K562 (cell line): ENCODE measurements around the gene MKNK2. TPM values are rescaled to one million over a fixed set of nuclear protein-coding genes. Genes with fewer than 3 reads are reported as not detected.
A peak's percentile ranks its signal among the peaks of the same experiment; 100 is the strongest.

Source experiments
- FOSL1 ChIP-seq: fragments of 200-800 bp; sonication (Bioruptor generic); conservative IDR thresholded peaks from 2 replicates; pipeline ENCODE4 v1.6.1; 2016; ENCODE audit warnings: missing genetic modification characterization, missing compliant biosample characterization
- FOXA1 ChIP-seq: fragments of 450-650 bp; IDR thresholded peaks from 2 replicates; pipeline ENCODE4 v1.6.1; 2016; ENCODE audit warnings: mild to moderate bottlenecking, borderline replicate concordance
- FOXK2 ChIP-seq, 2 experiments: fragments of 450-650 bp; IDR thresholded peaks in 1 of 2; conservative IDR thresholded peaks in 1 of 2; 2 replicates each; pipeline ENCODE4 v1.6.1; 2016; ENCODE audit warnings: low read depth in 2 of 2, mild to moderate bottlenecking in 1 of 2
- GTF2A2 ChIP-seq: IDR thresholded peaks from 2 replicates; pipeline ENCODE4 v1.6.1; 2016; ENCODE audit warnings: mild to moderate bottlenecking, missing genetic modification characterization, missing compliant biosample characterization
- HNRNPUL1 ChIP-seq: fragments of 200-400 bp; formaldehyde crosslinking; IDR thresholded peaks from 2 replicates; pipeline ENCODE4 v1.6.1; 2017; ENCODE audit warnings: low read length
- HOXB6 ChIP-seq: fragments of 250-450 bp; sonication (Bioruptor Pico); IDR thresholded peaks from 2 replicates; pipeline ENCODE4 v1.5.1; 2022; ENCODE audit warnings: mild to moderate bottlenecking, borderline replicate concordance
- MCM5 ChIP-seq: fragments of 450-650 bp; IDR thresholded peaks from 2 replicates; pipeline ENCODE4 v1.6.1; 2016; ENCODE audit warnings: low read depth
- PHF8 ChIP-seq: fragments of 200-600 bp; sonication (generic); IDR thresholded peaks from 2 replicates; pipeline ENCODE4 v1.6.1; 2012; ENCODE audit warnings: mixed run types, mild to moderate bottlenecking, inconsistent platforms, low read length, moderate library complexity, borderline replicate concordance
- POLR2AphosphoS5 ChIP-seq: IDR thresholded peaks from 2 replicates; pipeline ENCODE4 v1.6.1; 2011; ENCODE audit warnings: mild to moderate bottlenecking, low read depth, low read length, moderate library complexity; ENCODE audit not compliant: control insufficient read depth, insufficient read depth
- RBM39 ChIP-seq: fragments of 200-400 bp; formaldehyde crosslinking; optimal IDR thresholded peaks from 2 replicates; pipeline ENCODE3; 2018; ENCODE audit warnings: low read depth, low read length
- RNF2 ChIP-seq: sonication (generic); IDR thresholded peaks from 2 replicates; pipeline ENCODE4 v1.6.1; 2016
- SRSF1 ChIP-seq: fragments of 200-400 bp; formaldehyde crosslinking; IDR thresholded peaks from 2 replicates; pipeline ENCODE4 v1.6.1; 2017; ENCODE audit warnings: mild to moderate bottlenecking, low read depth, low read length, moderate library complexity
- TEAD1 ChIP-seq, 2 experiments: fragments of 450-650 bp in 1 of 2; sonication (generic) in 1 of 2; formaldehyde crosslinking; IDR thresholded peaks; 2 replicates each; pipeline versions ENCODE4 v1.4.0 to v1.8.0; 2020 to 2022; ENCODE audit warnings: mild to moderate bottlenecking in 2 of 2, missing genetic modification reagents in 1 of 2
- ZBTB8A ChIP-seq: fragments of 450-650 bp; IDR thresholded peaks from 2 replicates; pipeline ENCODE4 v1.6.1; 2018; ENCODE audit warnings: mild to moderate bottlenecking, moderate library complexity; ENCODE audit not compliant: partially characterized antibody
- ZNF143 ChIP-seq: sonication (generic); formaldehyde crosslinking; IDR thresholded peaks from 2 replicates; pipeline ENCODE4 v1.9.0; 2022; ENCODE audit warnings: mild to moderate bottlenecking, missing genetic modification reagents
- ZNF174 ChIP-seq: fragments of 250-450 bp; sonication (Bioruptor Pico); IDR thresholded peaks from 2 replicates; pipeline ENCODE4 v1.4.0; 2020; ENCODE audit warnings: mild to moderate bottlenecking
- ZNF41 ChIP-seq: fragments of 250-450 bp; sonication (Bioruptor Pico); conservative IDR thresholded peaks from 2 replicates; pipeline ENCODE4 v1.4.0; 2020; ENCODE audit warnings: mild to moderate bottlenecking
- polyA plus RNA-seq, 8 experiments: library from polyadenylated mRNA; depleted of rRNA in 4 of 8; stranded (reverse) in 5 of 8; unstranded in 3 of 8; fragments of >200 nt; fragmentation: Nextera tagmentation in 2 of 8; fragmentation: Illumina TruSeq in 1 of 8; extraction: Ambion mirVana in 2 of 8; extraction: Trizol in 1 of 8; gene quantifications; 2 replicates each; pipeline versions ENCODE4 v1.2.1 to v1.2.3, GENCODE V29; 2011 to 2014; ENCODE audit warnings: inconsistent platforms in 1 of 8, missing spikeins in 1 of 8
- total RNA-seq, 7 experiments: library from RNA; depleted of rRNA in 6 of 7; stranded (reverse); fragments of >200 nt in 6 of 7; fragmentation: Illumina TruSeq in 2 of 7; extraction: Trizol in 2 of 7; gene quantifications; 2 replicates each; pipeline versions ENCODE4 v1.2.1 to v1.2.3, GENCODE V29; 2011 to 2021; ENCODE audit warnings: low replicate concordance in 1 of 7
- TF ChIP-seq, protein P1 (sequence below): fragments of 250-450 bp; sonication (Bioruptor Pico); IDR thresholded peaks from 2 replicates; pipeline ENCODE4 v1.4.0; 2020; ENCODE audit warnings: borderline replicate concordance
- TF ChIP-seq, protein P2 (sequence below), 2 experiments: fragments of 450-650 bp; formaldehyde crosslinking in 1 of 2; IDR thresholded peaks; 2 replicates each; pipeline versions ENCODE4 v1.4.0 to v1.6.1; 2014 to 2020; ENCODE audit warnings: mild to moderate bottlenecking in 2 of 2, borderline replicate concordance in 1 of 2, low read depth in 1 of 2

Gene MKNK2
- total and polyA plus RNA-seq, 9 of the 15 experiments (the other 6 are each of a cell fraction or from before 2014, with no cell fraction given) = 5.1 to 191 (median 51.9) TPM

DNA sequence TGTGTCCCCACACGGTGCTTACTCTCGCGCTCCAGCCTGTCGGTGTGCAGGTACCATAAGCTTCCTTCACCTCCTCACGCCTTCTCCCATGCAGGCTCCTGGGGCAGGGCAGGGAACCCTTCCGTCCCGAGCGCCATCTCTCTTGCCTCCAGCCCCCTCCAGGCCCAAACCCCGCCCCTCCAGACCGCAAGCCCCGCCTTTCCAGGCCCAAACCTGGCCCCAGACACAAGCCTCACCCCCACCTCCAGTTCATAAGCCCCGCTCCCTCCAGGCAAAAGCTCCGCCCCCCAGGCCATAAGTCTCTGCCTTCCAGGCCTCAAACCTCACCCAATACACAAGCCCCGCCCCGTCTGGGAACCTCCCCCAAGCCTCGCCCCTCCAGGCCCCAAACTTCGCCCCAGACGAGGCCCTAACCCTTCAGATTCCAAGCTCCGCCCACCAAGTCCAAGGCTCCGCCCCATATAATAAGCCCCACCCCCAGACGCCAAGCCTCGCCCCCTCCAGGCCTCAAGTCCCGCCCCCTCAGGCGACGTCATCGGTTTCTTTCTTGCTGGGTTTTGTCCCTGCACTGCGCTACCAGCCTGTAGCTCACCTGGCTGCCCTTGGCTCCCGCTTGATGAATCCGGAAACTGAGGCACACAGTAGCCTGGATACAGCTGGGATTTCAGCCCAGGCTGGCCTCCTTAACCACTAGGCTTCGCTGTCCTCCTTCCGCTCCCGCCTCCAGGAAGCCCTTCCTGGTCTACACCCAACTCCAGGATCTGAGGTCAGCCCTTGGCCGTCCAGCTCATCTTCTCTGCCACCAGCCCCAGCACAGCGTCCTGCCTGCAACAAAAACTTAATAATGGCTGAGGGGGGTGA lies 16.1 kb downstream of the MKNK2 start (continued):
- TF ChIP-seq FOXK2 (conservative IDR thresholded peaks at IDR 0.05 in 1 of 2, IDR thresholded peaks at IDR 0.05 in 1 of 2; ENCODE audit: low read depth in 2 of 2) (peak; percentile 32 to 59; a peak in 2 of 4 replicates), ZNF174 (CRISPR knock-in tag) (no peak), HOXB6 (CRISPR knock-in tag) (no peak), MCM5 (no peak), POLR2AphosphoS5 (no peak), PHF8 (peak; percentile 53; the same call in 1 of the 2 replicates), RBM39 (no peak), FOXA1 (no peak), RNF2 (no peak), FOSL1 (no peak), ZNF143 (CRISPR knock-in tag) (0 out of 2 replicates have a peak, but pooled peaks have one; percentile 42), SRSF1 (no peak), TEAD1 (CRISPR knock-in tag; IDR thresholded peaks at IDR 0.05) (peak in 1 of 2 experiments; percentile 62; a peak in 1 of 4 replicates), HNRNPUL1 (no peak), ZBTB8A (no peak), ZNF41 (no peak), GTF2A2 (tag) (no peak)
- TF ChIP-seq, protein P1, sequence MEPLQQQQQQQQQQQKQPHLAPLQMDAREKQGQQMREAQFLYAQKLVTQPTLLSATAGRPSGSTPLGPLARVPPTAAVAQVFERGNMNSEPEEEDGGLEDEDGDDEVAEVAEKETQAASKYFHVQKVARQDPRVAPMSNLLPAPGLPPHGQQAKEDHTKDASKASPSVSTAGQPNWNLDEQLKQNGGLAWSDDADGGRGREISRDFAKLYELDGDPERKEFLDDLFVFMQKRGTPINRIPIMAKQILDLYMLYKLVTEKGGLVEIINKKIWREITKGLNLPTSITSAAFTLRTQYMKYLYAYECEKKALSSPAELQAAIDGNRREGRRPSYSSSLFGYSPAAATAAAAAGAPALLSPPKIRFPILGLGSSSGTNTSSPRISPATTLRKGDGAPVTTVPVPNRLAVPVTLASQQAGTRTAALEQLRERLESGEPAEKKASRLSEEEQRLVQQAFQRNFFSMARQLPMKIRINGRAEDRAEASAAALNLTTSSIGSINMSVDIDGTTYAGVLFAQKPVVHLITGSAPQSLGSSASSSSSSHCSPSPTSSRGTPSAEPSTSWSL = no peak
- TF ChIP-seq, protein P2, sequence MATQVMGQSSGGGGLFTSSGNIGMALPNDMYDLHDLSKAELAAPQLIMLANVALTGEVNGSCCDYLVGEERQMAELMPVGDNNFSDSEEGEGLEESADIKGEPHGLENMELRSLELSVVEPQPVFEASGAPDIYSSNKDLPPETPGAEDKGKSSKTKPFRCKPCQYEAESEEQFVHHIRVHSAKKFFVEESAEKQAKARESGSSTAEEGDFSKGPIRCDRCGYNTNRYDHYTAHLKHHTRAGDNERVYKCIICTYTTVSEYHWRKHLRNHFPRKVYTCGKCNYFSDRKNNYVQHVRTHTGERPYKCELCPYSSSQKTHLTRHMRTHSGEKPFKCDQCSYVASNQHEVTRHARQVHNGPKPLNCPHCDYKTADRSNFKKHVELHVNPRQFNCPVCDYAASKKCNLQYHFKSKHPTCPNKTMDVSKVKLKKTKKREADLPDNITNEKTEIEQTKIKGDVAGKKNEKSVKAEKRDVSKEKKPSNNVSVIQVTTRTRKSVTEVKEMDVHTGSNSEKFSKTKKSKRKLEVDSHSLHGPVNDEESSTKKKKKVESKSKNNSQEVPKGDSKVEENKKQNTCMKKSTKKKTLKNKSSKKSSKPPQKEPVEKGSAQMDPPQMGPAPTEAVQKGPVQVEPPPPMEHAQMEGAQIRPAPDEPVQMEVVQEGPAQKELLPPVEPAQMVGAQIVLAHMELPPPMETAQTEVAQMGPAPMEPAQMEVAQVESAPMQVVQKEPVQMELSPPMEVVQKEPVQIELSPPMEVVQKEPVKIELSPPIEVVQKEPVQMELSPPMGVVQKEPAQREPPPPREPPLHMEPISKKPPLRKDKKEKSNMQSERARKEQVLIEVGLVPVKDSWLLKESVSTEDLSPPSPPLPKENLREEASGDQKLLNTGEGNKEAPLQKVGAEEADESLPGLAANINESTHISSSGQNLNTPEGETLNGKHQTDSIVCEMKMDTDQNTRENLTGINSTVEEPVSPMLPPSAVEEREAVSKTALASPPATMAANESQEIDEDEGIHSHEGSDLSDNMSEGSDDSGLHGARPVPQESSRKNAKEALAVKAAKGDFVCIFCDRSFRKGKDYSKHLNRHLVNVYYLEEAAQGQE (IDR thresholded peaks at IDR 0.05; ENCODE audit: borderline replicate concordance) = no peak
- TF ChIP-seq, protein P2 (CRISPR knock-in tag; IDR thresholded peaks at IDR 0.05; ENCODE audit: low read depth) = no peak
